CD14-positive monocyte (primary cell): ENCODE measurements around the gene HK2. TPM values are rescaled to one million over a fixed set of nuclear protein-coding genes. Genes with fewer than 3 reads are reported as not detected.
"Not testable (repeated sequence)": the region's sequence is repeated elsewhere in the genome, so short reads cannot be mapped to it uniquely, and the experiment has no call there.

Experiments used
- DNase-seq, 3 donors: peaks; one replicate each; pipeline ENCODE4 v3.0.0-alpha.2; 2011 to 2022
- H2AFZ ChIP-seq: 2 replicates; pipeline ENCODE4 v1.6.0; 2012; ENCODE audit warnings: mild to moderate bottlenecking, low read depth, low read length, inconsistent platforms; ENCODE audit not compliant: insufficient read depth, poor library complexity, severe bottlenecking
- H3K27ac ChIP-seq, 2 donors: 1 replicate in 1 of 2; 2 replicates in 1 of 2; pipeline ENCODE4 v1.5.1; 2012 to 2013; ENCODE audit warnings: low read length in 2 of 2, control low read depth in 1 of 2, inconsistent platforms in 1 of 2, low read depth in 1 of 2, mild to moderate bottlenecking in 1 of 2
- H3K27me3 ChIP-seq, 2 donors: one replicate each; pipeline versions ENCODE4 v1.6.0 to v1.6.1; 2011 to 2013; ENCODE audit warnings: low read length in 2 of 2; ENCODE audit not compliant: control insufficient read depth in 2 of 2, insufficient read depth in 2 of 2
- H3K36me3 ChIP-seq, 2 donors: replicated peaks in 1 of 2; 1 replicate in 1 of 2; 2 replicates in 1 of 2; pipeline versions ENCODE4 v1.5.1 to v1.6.1; 2012 to 2013; ENCODE audit warnings: low read length in 2 of 2, control low read depth in 1 of 2, inconsistent platforms in 1 of 2, mild to moderate bottlenecking in 1 of 2; ENCODE audit not compliant: insufficient read depth in 2 of 2, control insufficient read depth in 1 of 2
- H3K4me1 ChIP-seq, 2 donors: 1 replicate in 1 of 2; 2 replicates in 1 of 2; pipeline versions ENCODE4 v1.5.1 to v1.6.1; 2012 to 2013; ENCODE audit warnings: low read length in 2 of 2, control low read depth in 1 of 2, inconsistent platforms in 1 of 2, mild to moderate bottlenecking in 1 of 2, moderate library complexity in 1 of 2; ENCODE audit not compliant: insufficient read depth in 2 of 2, control insufficient read depth in 1 of 2
- H3K4me2 ChIP-seq: replicated peaks from 2 replicates; pipeline ENCODE3; 2012; ENCODE audit warnings: low read length, moderate library complexity, mild to moderate bottlenecking; ENCODE audit not compliant: poor library complexity, severe bottlenecking; ENCODE audit errors: extremely low read depth
- H3K4me3 ChIP-seq, 3 experiments: fragments of 200-600 bp in 1 of 3; sonication (generic) in 1 of 3; replicated peaks in 1 of 3; 1 replicate in 2 of 3; 2 replicates in 1 of 3; pipeline ENCODE4 v1.5.1; 2011 to 2013; ENCODE audit warnings: low read length in 3 of 3, mild to moderate bottlenecking in 3 of 3, control low read depth in 2 of 3, low read depth in 2 of 3, inconsistent platforms in 1 of 3, moderate library complexity in 1 of 3
- H3K79me2 ChIP-seq: 2 replicates; pipeline ENCODE4 v1.6.0; 2012; ENCODE audit warnings: mild to moderate bottlenecking, control low read depth, inconsistent platforms, low read length, moderate library complexity; ENCODE audit not compliant: insufficient read depth
- H3K9ac ChIP-seq: 2 replicates; pipeline ENCODE4 v1.6.0; 2017; ENCODE audit warnings: low read length, mild to moderate bottlenecking; ENCODE audit not compliant: insufficient read depth, poor library complexity, severe bottlenecking
- H3K9me3 ChIP-seq, 2 donors: replicated peaks in 1 of 2; 1 replicate in 1 of 2; 2 replicates in 1 of 2; pipeline versions ENCODE4 v1.5.1 to v1.6.1; 2012 to 2013; ENCODE audit warnings: low read length in 2 of 2, control low read depth in 1 of 2; ENCODE audit not compliant: control insufficient read depth in 1 of 2, insufficient read depth in 1 of 2
- H4K20me1 ChIP-seq: 2 replicates; pipeline ENCODE4 v1.6.0; 2012; ENCODE audit warnings: mild to moderate bottlenecking, low read length, control low read depth, moderate library complexity; ENCODE audit not compliant: insufficient read depth
- H3K27ac Mint-ChIP-seq, 7 donors: one replicate each; pipeline ENCODE4 v1.8.0; 2020; ENCODE audit warnings: mild to moderate bottlenecking in 7 of 7, mixed read lengths in 7 of 7, moderate library complexity in 6 of 7, inconsistent platforms in 2 of 7
- H3K27me3 Mint-ChIP-seq, 3 donors: one replicate each; pipeline ENCODE4 v1.8.0; 2021 to 2022; ENCODE audit warnings: low read depth in 3 of 3, mild to moderate bottlenecking in 3 of 3, mixed read lengths in 3 of 3, moderate library complexity in 3 of 3, inconsistent platforms in 1 of 3
- H3K36me3 Mint-ChIP-seq, 2 donors: one replicate each; pipeline ENCODE4 v1.8.0; 2020; ENCODE audit warnings: mixed read lengths in 2 of 2, inconsistent platforms in 1 of 2, mild to moderate bottlenecking in 1 of 2
- H3K4me1 Mint-ChIP-seq: one replicate; pipeline ENCODE4 v1.8.0; 2020; ENCODE audit warnings: mild to moderate bottlenecking, mixed read lengths
- H3K4me3 Mint-ChIP-seq, 2 donors: one replicate each; pipeline ENCODE4 v1.8.0; 2020; ENCODE audit warnings: mild to moderate bottlenecking in 2 of 2, mixed read lengths in 2 of 2, moderate library complexity in 1 of 2
- H3K9me3 Mint-ChIP-seq, 7 donors: one replicate each; pipeline ENCODE4 v1.8.0; 2020 to 2022; ENCODE audit warnings: mixed read lengths in 7 of 7, mild to moderate bottlenecking in 6 of 7, moderate library complexity in 6 of 7, inconsistent platforms in 2 of 7
- CTCF ChIP-seq: fragments of 200-600 bp; IDR thresholded peaks from one replicate; pipeline ENCODE4 v1.8.0; 2022; ENCODE audit warnings: antibody characterized with exemption, mild to moderate bottlenecking
- WGBS: methylation state at CpG from one replicate; pipeline ENCODE4 v1.1.5; 2013; ENCODE audit warnings: missing lambda C conversion rate; ENCODE audit not compliant: insufficient coverage; 5-methylcytosine and 5-hydroxymethylcytosine counted together
- intact Hi-C, 2 donors: fragments of 100-400 bp; cut with micrococcal nuclease; formaldehyde crosslinking; loops; one replicate each; pipeline versions ENCODE4 v1.15.0 to v1.15.1; 2023
- polyA plus RNA-seq, 3 donors: library from polyadenylated mRNA; depleted of rRNA in 1 of 3; unstranded in 2 of 3; stranded (reverse) in 1 of 3; fragments of 300-500 nt in 2 of 3; fragments of >200 nt in 1 of 3; fragmentation: Illumina TruSeq in 2 of 3; gene quantifications; 1 replicate in 2 of 3; 2 replicates in 1 of 3; pipeline ENCODE4 v1.2.3, GENCODE V29; 2012 to 2021

The HK2 gene
- polyA plus RNA-seq, 3 donors = 20.3 to 46.7 (median 29.8) TPM

DNA sequence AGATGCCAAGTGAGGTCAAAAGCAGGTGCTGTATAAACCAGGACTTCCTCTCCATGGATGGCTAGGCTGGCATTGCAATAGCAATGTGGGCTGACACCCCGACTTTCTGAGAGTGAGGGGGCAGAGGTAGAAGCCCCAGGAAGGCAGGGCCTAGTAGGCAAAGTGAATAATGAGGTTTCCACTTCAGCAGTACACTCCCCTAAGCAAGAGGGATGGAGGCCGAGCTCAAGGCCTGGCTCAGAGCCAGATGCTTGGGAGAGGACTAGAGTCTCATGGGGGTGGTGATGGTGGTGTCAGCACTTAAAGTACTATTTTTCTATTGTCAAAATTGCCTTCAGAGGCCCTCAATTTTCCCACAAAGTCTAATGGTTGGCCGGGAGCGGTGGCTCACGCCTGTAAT lies 41.6 kb upstream of the HK2 start:
- H3K9me3 Mint-ChIP-seq = peaks cover 6 to 21% (median 15%) of the 10 kb centered on the region in 7 donors
- H3K9ac ChIP-seq = no peak overlapping the region
- H3K27ac ChIP-seq = no peak overlapping the region
- peaks cover 2 to 8% of the 10 kb centered on the region in 2 donors for H3K36me3 Mint-ChIP-seq
- intact Hi-C loops = no loop called here
- no peak for TF ChIP-seq CTCF
- no CpG with 5 or more reads among the region's 5 CpGs for WGBS
- no peaks in the 10 kb centered on the region for H3K27me3 ChIP-seq
- H3K4me1 Mint-ChIP-seq = peaks cover 21% of the 10 kb centered on the region
- no peak overlapping the region for H3K27ac Mint-ChIP-seq
- peaks cover 24% of the 10 kb centered on the region in 2 donors for H3K4me1 ChIP-seq
- peaks cover 0 to 9% of the 10 kb centered on the region in 2 donors for H3K9me3 ChIP-seq
- H2AFZ ChIP-seq = no peak overlapping the region
- H4K20me1 ChIP-seq = no peaks in the 10 kb centered on the region
- H3K4me2 ChIP-seq = no peak overlapping the region
- H3K79me2 ChIP-seq = no peaks in the 10 kb centered on the region
- no peaks in the 10 kb centered on the region for H3K27me3 Mint-ChIP-seq
- no peak overlapping the region for H3K4me3 Mint-ChIP-seq
- H3K36me3 ChIP-seq = no peaks in the 10 kb centered on the region
- H3K4me3 ChIP-seq = no peak overlapping the region
- no peak for DNase-seq

DNA sequence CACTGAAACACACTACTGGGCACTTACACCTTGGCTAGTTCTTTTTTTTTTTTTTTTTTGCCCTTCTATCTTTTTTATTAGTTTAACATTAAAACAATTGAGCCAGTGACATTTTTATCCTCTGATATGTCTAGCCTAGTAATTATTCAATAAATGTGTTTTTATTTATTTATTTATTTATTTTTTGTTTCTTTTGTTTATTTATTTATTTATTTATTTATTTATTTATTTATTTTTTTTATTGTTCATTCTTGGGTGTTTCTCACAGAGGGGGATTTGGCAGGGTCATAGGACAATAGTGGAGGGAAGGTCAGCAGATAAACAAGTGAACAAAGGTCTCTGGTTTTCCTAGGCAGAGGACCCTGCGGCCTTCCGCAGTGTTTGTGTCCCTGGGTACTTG lies 39.0 kb upstream of the HK2 start:
- H2AFZ ChIP-seq, H3K27ac ChIP-seq, DNase-seq, H3K9me3 ChIP-seq, H3K9ac ChIP-seq, H3K4me2 ChIP-seq, H3K4me3 ChIP-seq, H3K36me3 Mint-ChIP-seq, H3K27ac Mint-ChIP-seq, H4K20me1 ChIP-seq, H3K4me1 Mint-ChIP-seq, H3K79me2 ChIP-seq, H3K27me3 Mint-ChIP-seq, H3K36me3 ChIP-seq, H3K27me3 ChIP-seq, H3K9me3 Mint-ChIP-seq, intact Hi-C loops, H3K4me3 Mint-ChIP-seq: not testable (repeated sequence)
- WGBS = no CpG with 5 or more reads among the region's 2 CpGs
- peaks cover 11% of the 10 kb centered on the region in 2 donors for H3K4me1 ChIP-seq
